Ishikawa (cell line): ENCODE measurements around the gene PYCARD.

ENCODE experiments used
- CEBPB ChIP-seq: IDR thresholded peaks from 2 replicates; pipeline ENCODE4 v1.6.1; 2012
- CREB1 ChIP-seq: IDR thresholded peaks from 2 replicates; pipeline ENCODE4 v1.6.1; 2012; ENCODE audit warnings: low read depth
- EGR1 ChIP-seq: IDR thresholded peaks from 2 replicates; pipeline ENCODE4 v1.6.1; 2012
- EP300 ChIP-seq: IDR thresholded peaks from 2 replicates; pipeline ENCODE4 v1.6.1; 2012; ENCODE audit warnings: borderline replicate concordance
- FOXM1 ChIP-seq: IDR thresholded peaks from 2 replicates; pipeline ENCODE4 v1.6.1; 2012; ENCODE audit warnings: low read depth, borderline replicate concordance
- NFIC ChIP-seq: IDR thresholded peaks from 2 replicates; pipeline ENCODE4 v1.6.1; 2012
- RAD21 ChIP-seq: IDR thresholded peaks from 2 replicates; pipeline ENCODE4 v1.6.1; 2012; ENCODE audit warnings: low read depth
- TAF1 ChIP-seq: IDR thresholded peaks from 2 replicates; pipeline ENCODE4 v1.6.1; 2012; ENCODE audit warnings: low read depth, mild to moderate bottlenecking
- TCF12 ChIP-seq: IDR thresholded peaks from 2 replicates; pipeline ENCODE4 v1.6.1; 2012; ENCODE audit warnings: low read depth
- TEAD4 ChIP-seq: IDR thresholded peaks from 2 replicates; pipeline ENCODE4 v1.6.1; 2012
- YY1 ChIP-seq: IDR thresholded peaks from 2 replicates; pipeline ENCODE4 v1.6.1; 2012; ENCODE audit warnings: low read depth
- ZBTB7A ChIP-seq: IDR thresholded peaks from 2 replicates; pipeline ENCODE4 v1.6.1; 2012; ENCODE audit warnings: low read depth
- TF ChIP-seq, protein P1 (sequence below): IDR thresholded peaks from 2 replicates; pipeline ENCODE4 v1.6.1; 2012
- TF ChIP-seq, protein P2 (sequence below): IDR thresholded peaks from 2 replicates; pipeline ENCODE4 v1.6.1; 2012; ENCODE audit warnings: low read depth, mild to moderate bottlenecking
- TF ChIP-seq, protein P3 (sequence below): IDR thresholded peaks from 2 replicates; pipeline ENCODE4 v1.6.1; 2012

Gene PYCARD

DNA sequence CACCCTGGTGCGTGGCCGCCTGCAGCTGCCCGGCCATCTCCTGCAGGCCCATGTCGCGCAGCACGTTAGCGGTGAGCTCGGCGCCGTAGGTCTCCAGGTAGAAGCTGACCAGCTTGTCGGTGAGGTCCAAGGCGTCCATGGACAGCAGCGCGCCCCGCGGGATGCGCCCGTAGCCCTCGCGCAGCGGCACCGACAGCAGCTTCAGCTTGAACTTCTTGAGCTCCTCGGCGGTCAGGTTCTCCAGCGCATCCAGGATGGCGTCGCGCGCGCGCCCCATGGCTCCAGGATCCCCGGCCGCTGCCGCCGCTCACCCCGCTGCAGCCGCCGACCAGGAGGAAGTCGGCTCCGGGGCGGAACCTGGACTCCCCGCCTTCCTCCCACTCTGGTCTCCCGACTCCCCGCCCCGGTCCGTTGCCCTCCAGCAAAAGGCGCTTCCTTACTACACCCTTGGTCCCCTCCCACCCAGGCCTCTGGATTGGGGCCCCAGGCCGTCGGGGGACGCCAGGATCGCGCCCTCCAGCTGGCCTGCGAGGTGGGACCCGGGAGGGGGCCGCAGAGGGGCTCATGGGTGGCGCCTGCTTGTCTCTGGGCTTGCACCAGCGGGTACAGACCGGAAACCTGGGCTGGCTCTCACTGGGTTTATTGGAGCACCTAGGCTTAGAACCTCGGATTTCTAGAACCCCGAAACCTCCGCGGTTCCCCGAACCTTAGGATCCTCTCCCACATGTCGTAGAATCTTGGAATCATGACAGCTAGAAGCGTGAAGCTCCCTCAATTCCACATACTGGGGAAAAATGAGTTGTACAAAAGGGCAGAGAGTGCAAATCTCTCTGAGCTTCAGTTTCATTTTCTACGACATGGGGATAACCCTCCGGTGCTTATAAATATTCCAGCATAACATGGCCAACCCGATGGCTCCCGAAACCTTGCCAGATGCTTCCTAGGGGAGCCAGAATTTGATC, at the start of gene PYCARD:
PYCARD (minus strand) TSS at position 347 of the 962 bp plus-strand sequence; CDS start at position 277, 70 bp downstream.
- TF ChIP-seq TEAD4 = no peak
- no peak for TF ChIP-seq EGR1
- no peak for TF ChIP-seq TCF12
- no peak for TF ChIP-seq RAD21
- no peak for TF ChIP-seq ZBTB7A
- no peak for TF ChIP-seq YY1
- no peak for TF ChIP-seq NFIC
- TF ChIP-seq, protein P1, sequence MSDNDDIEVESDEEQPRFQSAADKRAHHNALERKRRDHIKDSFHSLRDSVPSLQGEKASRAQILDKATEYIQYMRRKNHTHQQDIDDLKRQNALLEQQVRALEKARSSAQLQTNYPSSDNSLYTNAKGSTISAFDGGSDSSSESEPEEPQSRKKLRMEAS = no peak
- no peak for TF ChIP-seq FOXM1
- TF ChIP-seq CREB1 = no peak
- TF ChIP-seq EP300 = no peak
- TF ChIP-seq, protein P2, sequence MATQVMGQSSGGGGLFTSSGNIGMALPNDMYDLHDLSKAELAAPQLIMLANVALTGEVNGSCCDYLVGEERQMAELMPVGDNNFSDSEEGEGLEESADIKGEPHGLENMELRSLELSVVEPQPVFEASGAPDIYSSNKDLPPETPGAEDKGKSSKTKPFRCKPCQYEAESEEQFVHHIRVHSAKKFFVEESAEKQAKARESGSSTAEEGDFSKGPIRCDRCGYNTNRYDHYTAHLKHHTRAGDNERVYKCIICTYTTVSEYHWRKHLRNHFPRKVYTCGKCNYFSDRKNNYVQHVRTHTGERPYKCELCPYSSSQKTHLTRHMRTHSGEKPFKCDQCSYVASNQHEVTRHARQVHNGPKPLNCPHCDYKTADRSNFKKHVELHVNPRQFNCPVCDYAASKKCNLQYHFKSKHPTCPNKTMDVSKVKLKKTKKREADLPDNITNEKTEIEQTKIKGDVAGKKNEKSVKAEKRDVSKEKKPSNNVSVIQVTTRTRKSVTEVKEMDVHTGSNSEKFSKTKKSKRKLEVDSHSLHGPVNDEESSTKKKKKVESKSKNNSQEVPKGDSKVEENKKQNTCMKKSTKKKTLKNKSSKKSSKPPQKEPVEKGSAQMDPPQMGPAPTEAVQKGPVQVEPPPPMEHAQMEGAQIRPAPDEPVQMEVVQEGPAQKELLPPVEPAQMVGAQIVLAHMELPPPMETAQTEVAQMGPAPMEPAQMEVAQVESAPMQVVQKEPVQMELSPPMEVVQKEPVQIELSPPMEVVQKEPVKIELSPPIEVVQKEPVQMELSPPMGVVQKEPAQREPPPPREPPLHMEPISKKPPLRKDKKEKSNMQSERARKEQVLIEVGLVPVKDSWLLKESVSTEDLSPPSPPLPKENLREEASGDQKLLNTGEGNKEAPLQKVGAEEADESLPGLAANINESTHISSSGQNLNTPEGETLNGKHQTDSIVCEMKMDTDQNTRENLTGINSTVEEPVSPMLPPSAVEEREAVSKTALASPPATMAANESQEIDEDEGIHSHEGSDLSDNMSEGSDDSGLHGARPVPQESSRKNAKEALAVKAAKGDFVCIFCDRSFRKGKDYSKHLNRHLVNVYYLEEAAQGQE = no peak
- TF ChIP-seq, protein P3, sequence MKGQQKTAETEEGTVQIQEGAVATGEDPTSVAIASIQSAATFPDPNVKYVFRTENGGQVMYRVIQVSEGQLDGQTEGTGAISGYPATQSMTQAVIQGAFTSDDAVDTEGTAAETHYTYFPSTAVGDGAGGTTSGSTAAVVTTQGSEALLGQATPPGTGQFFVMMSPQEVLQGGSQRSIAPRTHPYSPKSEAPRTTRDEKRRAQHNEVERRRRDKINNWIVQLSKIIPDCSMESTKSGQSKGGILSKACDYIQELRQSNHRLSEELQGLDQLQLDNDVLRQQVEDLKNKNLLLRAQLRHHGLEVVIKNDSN = no peak

DNA sequence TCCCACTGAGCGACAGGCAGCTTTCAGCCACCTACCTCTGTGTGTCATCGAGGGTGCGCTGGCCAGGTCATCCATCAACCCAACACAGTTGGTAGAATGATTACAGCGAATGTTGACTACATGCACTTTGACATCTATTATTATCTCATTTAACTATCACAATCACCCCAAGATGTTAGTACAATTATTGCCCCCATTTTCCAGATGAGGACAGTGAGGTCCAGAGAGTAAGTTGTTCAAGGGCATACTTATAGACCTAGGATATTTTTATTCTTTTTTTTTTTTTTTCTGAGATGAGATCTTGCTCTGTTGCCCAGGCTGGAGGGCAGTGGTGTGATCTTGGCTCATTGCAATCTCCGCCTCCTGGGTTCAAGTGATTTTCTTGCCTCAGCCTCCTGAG, 48.9 kb upstream of the PYCARD start:
- TF ChIP-seq EP300 (no peak), TEAD4 (no peak), FOXM1 (no peak), EGR1 (no peak), ZBTB7A (no peak), CEBPB (no peak), TAF1 (no peak), YY1 (no peak), CREB1 (no peak), TCF12 (no peak), RAD21 (no peak), NFIC (no peak)
- TF ChIP-seq, protein P2 = no peak
- TF ChIP-seq, protein P1 = no peak
- TF ChIP-seq, protein P3 = no peak

DNA sequence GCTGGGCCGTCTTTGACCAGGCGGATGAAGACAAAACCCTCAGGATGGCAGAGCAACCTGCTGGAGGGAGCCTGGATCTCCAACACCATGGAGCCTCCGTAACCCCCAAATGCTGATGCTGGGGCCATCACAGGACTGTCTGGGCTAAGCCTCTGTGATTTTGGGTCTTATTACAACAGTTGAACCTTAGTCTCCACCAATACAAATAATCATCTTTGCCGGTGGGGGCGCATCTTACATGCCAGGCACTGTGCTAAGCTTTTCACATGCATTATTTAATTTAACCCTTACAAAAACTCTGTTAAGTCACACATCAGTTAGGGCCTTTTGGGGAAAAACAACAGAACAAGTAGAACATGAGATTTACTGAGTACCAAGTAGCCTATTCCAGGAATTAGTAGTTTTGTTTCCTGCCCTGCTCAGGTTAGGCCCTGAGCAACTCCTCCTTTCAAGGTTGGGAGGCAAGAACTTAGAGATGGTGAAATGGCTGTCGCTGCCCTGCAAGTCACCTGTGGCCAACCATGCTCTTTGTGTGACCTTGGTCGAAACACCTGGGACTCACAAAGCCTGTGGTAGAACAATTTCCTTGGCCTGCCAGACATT, 48.3 kb upstream of the PYCARD start:
- no peak for TF ChIP-seq CEBPB
- TF ChIP-seq ZBTB7A = no peak
- TF ChIP-seq TCF12 = no peak
- TF ChIP-seq CREB1 = no peak
- TF ChIP-seq, protein P2 = no peak
- no peak for TF ChIP-seq EP300
- no peak for TF ChIP-seq EGR1
- TF ChIP-seq, protein P3 = no peak
- no peak for TF ChIP-seq YY1
